SKM-1 treated with dmso at 0.1 percent for 144 hours (cell line): ENCODE results near the gene GPRIN3.
"Not testable (repeated sequence)": the region's sequence is repeated elsewhere in the genome, so short reads cannot be mapped to it uniquely, and the experiment has no call there.

Source experiments
- DNase-seq: peaks from one replicate; lab custom pipeline; 2025; ENCODE audit not compliant: unreplicated experiment; lab: John Stamatoyannopoulos, UW

Gene GPRIN3

DNA sequence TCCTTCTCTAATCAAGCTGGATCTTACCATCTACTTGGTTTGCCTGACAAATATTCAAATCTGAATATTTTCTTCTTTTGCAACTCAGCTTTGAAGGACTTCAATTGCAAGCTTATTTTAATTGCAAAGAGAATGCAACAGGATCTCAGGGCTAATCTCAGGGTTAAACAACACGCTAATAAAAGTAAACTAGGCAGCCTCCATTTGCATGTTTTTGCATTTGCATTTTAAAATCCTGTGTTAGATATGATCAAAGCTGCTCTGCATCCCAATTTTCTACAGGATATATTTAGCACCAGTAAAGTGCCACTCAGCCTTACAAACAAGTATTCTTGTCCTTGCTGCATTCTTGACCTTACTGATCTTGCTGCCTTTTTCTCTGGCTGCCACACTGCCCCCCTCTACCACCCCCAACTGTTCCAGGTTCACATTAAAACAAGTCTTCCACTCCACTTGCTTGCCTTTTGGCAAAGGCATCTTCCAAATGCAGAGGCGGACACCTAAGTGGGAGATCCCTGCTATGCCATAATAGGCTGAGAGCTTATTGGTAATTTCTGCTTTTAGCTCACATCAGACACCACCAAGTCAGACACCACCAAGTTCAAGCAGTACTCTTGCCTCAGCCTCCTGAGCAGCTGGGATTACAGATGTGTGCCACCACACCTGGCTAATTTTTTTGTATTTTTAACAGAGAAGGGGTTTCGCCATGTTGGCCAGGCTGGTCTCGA is 48.1 kb downstream of the GPRIN3 start:
- DNase-seq, result no peak

DNA sequence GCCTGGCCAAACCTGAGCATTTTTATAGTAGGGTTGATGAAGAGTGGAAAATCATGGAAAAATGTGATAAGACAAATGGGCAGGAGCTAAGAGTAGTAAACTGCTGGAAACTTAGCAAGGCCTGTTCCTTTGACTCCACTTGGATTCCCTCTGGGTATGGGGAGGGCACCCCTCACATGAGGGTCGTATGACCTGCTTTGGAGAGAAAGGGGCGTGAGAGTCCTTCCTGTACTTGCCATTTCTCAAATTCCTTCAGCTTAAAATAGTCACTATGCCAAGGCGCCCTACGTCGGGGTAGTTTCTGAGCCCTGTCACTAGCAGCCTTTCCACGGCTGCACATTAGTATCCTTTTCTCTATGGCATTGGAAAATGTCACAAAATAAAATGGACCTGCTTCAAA is 49.1 kb downstream of the GPRIN3 start:
- DNase-seq, result no peak

DNA sequence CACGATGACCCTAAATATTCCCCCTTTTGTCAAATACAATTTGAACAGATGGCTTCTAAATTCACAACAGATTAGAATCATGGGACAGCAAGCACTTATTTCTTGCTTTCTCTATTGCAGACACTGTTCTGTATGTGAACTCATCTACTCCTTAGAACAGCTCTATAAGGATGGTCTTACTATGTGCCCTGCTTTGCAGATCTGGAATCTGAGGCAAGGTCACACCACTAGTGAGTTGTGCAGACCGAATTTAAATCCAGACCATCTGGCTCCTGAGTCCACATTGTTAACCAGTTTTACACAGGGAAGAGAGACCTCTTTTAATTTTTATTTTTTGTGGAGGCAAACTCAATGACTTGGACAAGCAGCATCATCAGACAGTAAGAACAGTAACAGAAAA is 50.2 kb downstream of the GPRIN3 start:
- DNase-seq, result no peak

DNA sequence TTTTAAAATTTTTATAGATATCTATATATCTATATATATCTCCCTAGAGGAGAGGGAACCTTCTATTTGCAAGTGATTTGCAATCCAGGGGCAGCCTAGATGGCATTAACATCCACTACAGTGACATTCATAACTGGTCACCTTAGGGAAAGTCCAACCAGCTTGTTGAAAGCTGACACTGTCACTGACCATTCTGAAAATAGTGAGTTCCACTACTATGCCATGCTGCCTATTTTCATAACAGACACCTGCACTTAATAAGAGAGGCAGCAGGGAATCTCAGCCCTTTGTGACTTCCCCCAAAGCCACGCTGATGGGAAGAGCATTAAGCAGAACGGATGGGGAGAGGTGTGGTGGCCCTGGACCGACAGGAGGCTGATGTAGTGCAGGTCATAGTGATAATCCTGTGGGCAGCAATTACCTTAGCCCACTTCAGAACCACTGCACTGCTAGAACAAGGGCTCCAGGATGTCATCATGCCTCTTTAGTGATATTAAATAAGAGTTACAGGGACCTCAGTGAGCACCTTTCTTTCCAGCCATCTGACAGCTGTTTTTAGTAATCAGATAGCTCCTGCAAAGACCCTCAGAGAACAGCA is 51.3 kb downstream of the GPRIN3 start:
- no peak for DNase-seq

DNA sequence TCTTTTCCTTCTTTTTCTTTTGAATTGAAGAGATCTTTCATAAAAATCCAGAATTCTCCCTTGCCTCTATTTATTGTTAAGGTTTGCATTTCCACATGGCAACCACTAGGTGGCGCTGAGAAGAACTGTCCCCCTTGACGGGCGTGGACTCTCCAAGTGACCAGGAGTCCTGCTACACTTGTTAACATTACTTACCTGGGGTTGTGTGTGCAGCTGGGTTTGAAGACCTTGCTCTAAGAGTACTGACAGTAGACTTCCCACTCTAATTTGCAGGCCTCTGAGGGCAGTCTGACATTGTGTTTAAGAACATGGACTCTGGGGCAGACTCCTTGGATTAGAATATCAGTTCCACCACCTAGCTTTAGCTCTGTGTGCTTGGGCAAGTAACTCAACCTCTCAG is 52.8 kb downstream of the GPRIN3 start:
- peak; percentile 20 for DNase-seq

DNA sequence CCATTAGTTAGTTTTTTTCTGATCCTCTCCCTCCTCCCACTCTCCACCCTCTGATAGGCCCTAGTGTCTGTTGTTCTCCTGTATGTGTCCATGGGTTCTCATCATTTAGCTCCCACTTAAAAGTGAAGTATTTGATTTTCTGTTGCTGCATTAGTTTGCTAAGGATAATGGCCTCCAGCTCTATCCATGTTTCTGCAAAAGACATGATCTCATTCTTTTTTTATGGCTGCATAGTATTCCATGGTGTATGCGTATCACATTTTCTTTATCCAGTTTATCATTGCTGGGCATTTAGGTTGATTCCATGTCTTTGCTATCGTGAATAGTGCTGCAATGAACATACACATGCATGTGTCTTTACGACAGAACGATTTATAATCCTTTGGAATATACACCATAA is 53.3 kb downstream of the GPRIN3 start:
- DNase-seq, result not testable (repeated sequence)

DNA sequence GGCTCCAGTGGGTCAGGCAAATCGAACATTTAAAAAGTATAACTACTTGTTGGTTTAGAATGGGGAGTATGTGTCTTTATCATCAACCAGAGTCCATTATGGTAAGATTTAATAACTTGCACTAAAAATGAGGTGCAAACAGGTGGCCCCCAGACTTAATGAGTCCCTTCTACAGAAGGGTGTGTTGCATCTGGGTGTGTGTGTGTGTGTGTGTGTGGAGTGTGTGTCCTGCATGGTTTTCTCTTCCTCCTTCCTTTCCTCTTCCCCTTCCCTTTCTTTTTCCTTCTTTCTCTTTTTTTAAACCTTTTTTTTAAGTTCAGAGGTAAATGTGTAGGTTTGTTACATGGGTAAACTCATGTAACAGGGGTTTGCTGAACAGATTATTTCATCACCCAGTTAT is 53.7 kb downstream of the GPRIN3 start:
- no peak for DNase-seq

DNA sequence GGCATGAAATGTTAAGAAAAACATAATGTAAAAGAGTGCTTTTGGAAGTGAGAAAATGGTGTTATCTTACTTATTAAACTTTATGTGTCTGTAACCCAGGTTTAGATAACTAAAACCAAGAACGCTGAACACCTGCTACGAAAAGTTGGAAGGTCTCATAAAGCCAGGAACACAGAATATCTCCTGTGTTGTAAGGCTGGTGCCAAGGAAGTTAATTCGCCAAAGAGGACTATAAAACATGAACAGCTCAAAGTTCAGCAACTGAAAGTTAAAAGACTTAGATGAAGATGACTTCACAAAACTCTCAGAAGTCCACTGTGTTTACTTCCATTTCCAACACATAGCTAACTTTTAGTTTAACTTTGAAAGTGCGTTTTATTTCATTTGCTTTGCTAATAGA is 54.3 kb downstream of the GPRIN3 start:
- DNase-seq, result no peak

DNA sequence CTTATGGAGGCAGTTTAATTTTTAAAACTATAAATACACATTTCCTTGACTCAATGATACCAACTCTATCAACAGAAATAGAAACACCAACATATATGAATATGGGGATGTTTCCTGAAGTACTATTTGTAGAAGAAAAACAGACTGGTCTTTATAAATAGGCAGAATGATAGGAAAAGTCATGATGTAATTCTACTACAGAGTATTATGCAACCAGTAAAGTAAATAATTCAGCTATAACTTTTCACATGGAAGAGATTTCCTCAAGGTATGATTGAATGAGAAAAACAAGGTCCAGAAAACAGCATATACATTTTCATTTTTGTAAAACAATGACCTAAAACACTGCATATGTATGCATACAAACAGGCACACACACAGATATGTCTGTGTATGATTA is 56.2 kb downstream of the GPRIN3 start:
- DNase-seq, result no peak

DNA sequence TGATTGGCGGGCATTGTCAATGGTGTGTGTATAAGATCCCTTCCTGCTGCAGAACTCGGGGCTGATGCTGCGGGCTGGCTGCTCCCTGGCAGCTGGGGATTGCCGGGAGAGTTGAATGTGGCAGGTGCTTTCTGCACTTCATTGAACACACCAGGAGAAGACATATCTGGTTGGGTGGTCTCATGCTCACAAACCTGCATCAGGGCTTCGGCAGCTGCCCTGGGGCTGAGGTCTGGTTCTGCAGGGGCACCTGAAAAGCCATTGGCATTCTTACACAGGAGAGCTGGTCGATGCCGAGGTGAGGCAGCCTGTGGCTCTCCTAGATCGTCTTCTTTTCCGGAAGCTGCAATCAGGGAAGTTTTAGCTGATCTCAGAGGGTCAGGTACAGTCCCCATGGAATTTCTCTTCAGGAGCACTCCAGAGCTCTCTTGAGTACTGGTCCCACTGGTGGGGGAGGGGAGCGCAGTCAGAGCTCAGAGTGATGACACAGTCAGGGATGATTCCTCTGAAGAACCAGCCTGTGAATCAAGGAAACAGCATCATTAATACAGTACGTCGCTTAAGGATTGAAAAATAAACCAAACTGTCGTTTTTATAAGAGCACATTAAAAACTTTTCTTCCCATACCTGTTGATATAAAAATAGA is 57.8 kb downstream of the GPRIN3 start:
- no peak for DNase-seq

DNA sequence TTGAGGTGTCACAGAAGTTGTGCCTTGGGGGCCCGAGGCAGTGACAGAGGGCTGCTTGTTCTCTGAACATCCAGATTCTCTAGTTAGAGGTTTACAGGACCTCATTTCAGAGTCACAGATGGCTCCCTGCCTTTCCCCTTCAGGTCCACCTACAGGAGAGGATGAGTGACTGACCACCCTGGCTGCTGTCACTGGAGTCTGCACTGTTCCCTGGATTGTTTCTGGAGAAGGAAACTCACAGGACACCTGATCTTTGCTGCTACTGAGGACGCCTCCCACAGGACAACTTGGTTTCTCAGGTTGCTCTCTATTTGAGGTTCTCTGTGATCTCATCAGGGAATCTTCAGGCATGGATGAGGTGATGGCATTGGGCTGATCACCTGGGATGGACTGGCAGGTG is 58.3 kb downstream of the GPRIN3 start:
- no peak for DNase-seq

DNA sequence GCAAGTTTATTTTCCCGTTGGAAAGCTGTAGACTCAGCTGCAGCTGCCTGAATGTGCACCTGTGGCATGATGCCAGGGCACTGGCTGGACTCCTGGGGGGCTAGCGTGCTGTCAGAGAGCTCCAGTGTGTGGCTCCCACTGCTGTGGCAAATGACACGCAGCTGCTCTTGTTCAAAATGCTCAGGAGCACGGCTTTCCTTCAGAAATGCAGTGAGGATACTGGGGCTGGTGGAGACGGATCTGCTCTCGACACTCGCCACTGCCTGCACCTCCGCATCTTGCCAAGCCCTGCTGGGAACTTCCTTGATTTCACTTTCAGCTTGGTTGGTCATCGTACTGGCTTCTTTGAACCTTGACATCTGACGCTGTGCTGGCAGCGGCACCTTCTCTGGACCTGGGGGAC is 58.7 kb downstream of the GPRIN3 start:
- DNase-seq, result no peak

DNA sequence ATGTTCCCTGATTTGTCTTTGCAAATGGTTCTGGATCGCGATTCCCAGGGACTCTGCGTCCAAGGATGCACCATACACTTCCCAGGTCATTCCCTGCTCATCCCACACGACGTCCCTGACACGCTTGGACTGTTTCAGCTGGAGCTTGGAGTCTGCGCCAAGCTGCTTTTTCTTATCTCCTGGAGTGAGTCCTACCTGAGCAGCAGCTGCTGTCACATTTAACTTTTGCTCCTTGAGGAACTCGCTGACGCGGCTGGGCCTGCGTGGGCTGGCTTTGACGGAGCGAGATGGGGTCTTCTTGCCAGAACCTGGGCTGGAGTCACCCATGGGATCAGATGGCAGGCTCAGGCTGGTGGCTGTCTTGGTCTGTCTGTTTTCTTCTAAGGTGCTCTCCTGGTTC is 59.6 kb downstream of the GPRIN3 start:
- DNase-seq, result no peak

DNA sequence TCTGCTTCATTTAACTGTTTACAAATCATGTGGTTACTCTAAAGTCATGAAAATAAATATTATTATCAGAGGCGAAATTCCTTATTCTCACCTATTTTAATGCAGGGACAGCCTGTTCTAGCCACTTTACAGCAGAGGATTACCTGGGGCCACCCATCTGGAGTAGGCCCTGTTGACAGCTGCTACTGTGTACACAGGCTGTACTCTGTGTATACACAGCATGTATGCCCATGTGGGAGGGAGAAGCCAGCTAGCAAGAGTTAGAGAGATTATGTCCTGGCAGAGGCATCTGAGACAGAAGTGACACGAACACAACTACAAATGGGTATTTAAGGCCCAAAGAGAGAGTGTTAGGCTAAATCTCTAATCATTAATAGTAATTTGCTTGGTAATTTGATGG is 62.1 kb downstream of the GPRIN3 start:
- DNase-seq, result no peak

DNA sequence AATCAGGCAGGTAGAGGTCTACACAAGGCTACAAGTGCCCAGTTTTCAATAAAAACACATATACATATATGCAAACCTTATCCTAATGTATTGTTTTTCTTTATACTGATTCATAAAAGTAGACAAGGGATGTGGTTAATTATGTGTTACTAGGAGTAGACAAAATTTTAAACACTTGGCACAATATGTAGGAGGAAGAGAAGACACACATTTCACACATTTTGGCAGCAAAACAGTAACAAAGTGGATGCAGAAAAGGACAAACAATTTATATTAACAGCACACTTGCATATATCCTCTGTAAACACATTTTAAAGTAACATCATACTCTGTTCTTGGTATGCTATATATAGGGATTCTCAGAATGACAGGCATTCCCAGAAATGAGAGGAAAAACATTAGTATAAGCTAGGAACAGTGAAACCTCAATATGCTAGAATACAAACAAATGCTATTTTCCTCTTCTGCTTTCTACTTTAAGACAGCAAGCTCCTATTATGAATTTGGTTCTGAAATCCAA is 63.8 kb downstream of the GPRIN3 start:
- DNase-seq, result no peak

DNA sequence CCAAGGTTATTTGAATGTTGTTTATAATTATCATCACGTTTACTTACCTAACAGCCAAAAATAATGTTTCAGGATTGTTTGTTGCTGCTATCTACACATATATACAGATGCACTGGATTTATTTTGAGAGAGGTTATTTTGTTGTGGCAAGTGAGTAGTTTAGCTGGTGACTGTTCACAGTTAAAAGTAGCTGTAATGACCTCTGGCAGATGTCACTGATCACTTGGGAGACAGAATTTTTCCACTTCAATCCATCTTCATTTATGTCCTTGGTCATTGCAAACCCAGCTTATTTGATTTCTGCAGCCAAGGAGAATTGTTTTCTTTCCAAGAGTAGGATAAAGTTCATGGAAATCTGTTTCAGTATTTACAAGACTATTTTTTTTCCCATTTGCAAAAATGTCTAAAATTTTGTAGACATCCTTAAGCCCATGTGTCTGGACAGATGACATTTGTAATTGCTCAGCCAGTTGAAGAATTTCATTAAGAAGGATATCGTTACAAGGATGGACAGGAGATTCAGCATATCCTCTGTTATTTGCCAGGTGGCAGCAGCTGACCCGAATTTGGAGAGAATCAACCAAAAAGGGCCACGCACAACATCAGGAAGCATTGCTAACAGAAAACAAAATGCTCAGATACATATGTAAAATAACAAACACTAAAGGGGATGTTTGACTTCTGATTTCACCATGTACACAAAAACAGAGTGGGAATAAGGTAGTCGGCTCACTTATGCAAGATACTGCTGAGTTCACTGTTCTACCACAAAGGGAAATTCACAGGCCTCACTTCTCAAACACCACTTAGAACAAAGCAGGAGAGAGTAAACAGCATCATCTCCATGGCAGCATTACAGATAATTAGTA is 64.5 kb downstream of the GPRIN3 start:
- peak; percentile 19 for DNase-seq

DNA sequence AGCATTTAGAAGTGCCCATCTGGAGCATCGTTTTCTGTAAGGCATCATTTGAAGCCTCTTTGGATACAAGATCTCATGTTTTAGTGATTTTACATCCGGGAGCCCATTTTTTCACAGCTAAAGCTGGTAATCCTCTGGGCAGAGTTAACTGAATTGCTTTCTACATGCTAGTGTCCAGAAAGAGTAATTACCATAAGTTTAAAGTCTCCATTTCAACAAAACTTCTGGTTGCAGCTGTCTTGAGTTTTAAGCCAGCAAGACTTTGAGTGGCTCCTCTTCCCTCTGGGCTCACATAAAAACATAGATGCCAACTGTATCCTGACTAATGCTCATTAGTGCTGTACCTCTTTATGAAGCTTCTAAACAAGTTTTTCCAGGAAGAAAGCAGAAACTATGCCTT is 65.4 kb downstream of the GPRIN3 start:
- no peak for DNase-seq

DNA sequence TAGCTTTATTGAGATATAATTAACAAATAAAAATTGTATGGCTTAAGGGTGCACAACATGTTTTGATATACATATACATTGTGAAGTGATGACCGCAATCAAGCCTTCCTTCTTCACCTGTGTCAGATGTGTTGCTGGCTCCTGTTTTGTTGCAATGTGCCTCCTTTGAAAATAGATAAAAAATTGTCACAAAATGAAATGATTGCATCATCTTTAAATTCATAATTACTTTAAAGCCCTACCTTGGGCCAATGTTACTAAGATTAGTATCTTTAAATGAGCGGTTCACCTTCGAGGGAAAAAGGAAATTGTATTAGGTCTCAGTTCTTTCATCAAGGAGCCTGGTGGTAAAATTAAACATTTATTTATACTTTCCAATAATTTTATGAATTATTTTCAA is 77.3 kb downstream of the GPRIN3 start:
- DNase-seq, result no peak

DNA sequence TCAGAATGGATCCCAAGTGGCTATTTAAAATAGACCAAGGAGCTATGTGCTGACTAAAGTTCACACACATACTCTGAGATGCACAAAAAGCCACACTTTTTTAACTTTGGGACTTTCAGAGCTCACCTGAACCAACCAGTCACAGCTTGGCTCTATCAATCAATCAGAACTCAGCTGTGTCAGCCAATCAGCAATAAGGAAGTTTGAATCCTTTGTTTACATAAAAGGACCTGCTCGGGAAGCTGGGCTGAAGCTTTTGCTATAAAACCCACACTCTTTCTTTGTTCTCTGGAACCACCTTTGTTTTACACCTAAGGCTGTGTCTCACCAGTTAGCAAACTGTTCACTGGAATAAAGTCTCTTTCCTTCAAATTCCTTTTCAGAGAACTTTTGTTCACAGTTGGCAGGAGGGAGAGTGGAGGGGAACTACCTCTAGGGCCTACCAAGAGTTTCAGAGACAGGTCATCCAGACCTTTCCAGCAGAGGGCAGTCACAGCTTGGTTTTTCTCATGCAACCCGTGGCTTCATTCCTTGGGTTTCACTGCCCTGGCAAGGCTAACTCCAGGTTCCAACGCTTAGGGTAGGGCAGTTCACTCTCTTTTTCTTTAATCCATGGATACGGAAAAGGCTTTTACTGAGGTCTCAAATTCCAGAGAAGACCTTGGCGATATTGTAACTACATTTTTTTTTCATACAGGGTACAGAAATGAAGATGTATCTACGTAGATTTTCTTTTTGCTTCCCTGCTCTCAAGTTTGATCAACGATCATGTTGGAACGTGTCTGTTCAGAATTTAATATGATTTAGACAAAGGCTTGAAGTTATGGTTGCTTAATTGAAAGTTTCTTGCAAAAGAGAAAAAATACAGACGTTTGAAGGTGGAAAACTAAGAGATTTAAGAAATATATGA is 80.7 kb downstream of the GPRIN3 start:
- DNase-seq, result peak; percentile 67

DNA sequence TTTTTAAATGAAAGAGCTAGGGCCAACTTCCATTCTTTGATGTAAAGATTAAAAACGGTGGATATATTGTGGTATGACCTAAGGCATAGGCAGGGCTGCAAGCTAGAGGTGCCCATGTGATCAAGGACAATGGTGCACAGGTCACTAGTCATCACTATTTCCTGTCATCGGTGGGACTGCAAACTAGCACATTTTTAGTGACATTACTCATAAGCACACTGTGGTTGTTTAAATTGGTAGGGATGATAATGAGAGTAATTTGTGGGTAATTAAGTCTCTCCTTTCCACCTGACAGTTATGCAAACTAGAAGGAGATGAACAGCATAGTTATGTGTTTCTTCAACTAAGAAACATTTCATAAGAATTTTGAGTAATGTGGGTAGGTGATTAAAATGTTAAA is 85.4 kb downstream of the GPRIN3 start:
- DNase-seq, result no peak
